ENCODE measurements around the gene ERMN.
A peak's percentile ranks its signal among the peaks of the same experiment; 100 is the strongest.
"Not testable (repeated sequence)": the region's sequence is repeated elsewhere in the genome, so short reads cannot be mapped to it uniquely, and the experiment has no call there.

Gene ERMN, protein sequence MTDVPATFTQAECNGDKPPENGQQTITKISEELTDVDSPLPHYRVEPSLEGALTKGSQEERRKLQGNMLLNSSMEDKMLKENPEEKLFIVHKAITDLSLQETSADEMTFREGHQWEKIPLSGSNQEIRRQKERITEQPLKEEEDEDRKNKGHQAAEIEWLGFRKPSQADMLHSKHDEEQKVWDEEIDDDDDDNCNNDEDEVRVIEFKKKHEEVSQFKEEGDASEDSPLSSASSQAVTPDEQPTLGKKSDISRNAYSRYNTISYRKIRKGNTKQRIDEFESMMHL

DNA sequence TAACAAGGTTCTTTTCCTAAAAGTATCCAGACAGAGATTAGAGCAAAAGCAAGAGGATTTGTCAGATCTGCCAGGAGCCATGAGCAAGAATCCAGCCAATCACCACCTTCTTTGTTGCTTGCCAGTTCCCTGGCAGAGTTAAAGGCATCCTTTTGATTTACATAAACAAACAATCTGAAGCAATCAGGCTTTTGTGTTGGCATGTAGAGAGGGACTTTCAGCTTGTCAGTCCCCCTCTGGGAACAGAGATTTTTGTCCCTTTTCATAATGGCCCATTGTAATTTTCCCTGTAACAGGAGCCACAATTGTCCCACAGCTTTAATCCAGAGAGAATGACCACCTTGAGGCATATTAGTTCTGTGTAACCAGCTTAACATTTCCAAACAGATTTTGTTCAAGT is at the start of gene ERMN:
Gene ERMN, minus strand, starts transcription at position 39 of the 400 bp plus-strand sequence. CDS start 182 bp downstream, outside the sequence.
- DNase-seq (ENCODE audit: low read depth in 2 of 3, low spot score in 2 of 3) = no peak

DNA sequence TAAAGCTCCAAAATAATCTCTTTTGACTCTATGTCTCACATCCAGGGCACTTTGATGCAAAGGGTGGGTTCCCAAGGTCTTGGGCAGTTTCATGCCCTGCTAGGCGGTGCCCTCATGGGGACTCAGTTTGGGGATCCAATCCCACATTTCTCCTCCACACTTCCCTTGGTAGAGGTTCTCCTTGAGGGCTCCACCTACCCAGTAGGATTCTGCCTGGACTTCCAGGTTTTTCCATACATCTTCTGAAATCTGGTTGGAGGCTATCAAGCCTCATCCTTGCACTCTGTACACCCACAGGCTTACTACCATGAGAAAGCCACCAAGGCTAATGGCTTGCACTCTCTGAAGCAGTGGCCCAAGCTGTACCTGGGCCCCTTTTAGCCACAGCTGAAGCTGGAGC is 49.8 kb upstream of the ERMN start:
- DNase-seq (ENCODE audit: low read depth in 2 of 3, low spot score in 2 of 3) = no peak

DNA sequence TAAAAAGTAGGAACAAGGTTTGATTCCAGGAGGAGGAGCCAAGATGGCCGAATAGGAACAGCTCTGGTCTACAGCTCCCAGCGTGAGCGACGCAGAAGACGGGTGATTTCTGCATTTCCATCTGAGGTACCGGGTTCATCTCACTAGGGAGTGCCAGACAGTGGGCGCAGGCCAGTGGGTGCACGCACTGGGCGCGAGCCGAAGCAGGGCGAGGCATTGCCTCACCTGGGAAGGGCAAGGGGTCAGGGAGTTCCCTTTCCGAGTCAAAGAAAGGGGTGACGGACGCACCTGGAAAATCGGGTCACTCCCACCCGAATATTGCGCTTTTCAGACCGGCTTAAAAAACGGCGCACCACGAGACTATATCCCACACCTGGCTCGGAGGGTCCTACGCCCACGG is 42.9 kb upstream of the ERMN start:
- DNase-seq (ENCODE audit: low read depth in 2 of 3, low spot score in 2 of 3) = not testable (repeated sequence)

DNA sequence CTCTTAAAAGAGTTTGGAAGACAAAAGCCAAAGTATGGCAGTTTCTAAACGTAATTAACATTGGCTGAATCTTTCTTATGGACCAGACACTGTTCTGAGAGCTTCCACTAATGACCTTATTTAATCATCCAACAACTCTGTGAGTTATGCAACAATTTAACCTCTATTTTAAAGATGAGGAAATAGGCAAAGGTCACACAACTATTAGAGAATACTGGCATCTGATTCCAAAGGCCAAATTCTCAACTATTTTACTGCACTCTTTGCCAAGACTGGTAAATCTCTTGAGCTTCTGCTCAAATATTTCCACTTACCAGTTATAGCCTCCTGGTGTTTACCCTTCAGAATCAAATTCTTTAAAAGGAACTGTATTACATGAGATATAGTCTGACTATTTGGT is 42.1 kb upstream of the ERMN start:
- DNase-seq (ENCODE audit: low read depth in 2 of 3, low spot score in 2 of 3) = no peak

DNA sequence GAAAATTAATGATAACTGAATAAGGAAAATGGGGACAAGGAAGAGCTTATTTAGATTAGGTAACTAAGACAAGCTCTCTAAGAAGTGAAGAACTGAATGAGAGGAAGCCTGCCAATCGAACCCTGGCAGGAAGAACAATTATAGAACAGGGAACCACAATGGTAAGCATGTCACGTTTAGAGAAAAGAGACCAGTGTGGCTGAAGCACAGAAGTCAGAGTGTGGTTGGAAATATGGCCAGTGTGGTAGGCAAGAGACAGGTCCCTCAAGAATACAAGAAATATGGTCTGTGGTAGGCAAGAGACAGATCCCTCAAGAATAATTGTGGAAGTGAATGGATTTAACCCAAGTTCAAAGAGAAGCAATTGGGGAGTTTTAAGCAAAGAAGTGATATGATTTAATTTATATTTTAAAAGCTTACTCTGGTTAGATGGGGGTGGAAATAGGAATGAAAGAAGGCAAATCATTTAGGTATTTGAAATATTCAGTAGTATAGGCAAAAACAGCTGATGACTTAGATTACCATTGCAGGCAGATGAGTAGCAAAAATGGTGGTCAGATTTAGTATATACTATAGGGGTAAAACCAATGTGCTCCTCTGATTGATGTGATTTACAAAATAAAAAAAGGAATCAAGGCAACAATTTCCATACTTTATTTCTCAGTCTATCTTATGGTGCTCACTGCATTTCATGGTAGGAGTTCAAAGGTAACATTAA is 38.8 kb upstream of the ERMN start:
- peak in 1 of 3 experiments; percentile 6 for DNase-seq (ENCODE audit: low read depth in 2 of 3, low spot score in 2 of 3)

DNA sequence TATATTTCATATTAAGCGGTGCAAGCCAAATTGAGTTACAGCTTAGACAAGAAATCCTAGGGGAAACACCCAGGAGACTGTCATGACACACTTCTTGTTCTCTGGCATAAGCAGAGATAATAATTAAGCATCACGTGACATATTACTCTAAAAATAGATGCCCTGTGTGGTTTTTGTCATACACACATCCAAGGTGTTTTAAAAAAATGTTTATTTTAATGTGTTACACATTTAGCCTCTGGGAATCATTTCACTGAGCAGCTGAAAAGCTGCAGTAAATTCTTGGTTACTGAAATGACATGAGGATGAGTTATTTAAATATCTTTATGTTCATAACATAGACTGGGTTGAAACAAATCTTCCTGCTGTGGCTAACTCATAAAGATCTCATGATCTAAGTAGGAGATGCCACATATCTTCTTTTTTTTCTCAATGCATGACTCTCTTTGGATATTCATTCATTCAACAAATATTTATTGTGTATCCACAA is 38.0 kb upstream of the ERMN start:
- no peak for DNase-seq (ENCODE audit: low read depth in 2 of 3, low spot score in 2 of 3)

DNA sequence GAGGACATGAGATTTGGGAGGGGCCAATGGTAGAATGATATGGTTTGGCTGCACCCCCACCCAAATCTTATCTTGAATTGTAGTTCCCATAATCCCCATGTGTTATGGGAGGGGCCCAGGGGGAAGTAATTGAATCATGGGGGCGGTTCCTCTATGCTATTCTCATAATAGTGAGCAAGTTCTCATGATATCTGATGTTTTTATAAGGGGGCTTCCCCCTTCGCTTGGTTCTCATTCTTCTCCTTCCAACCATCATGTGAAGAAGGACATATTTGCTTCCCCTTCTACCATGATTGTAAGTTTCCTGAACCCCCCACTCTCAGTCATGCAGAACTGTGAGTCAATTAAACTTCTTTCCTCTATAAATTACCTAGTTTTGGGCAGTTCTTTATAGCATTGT is 37.0 kb upstream of the ERMN start:
- no peak for DNase-seq (ENCODE audit: low read depth in 2 of 3, low spot score in 2 of 3)

DNA sequence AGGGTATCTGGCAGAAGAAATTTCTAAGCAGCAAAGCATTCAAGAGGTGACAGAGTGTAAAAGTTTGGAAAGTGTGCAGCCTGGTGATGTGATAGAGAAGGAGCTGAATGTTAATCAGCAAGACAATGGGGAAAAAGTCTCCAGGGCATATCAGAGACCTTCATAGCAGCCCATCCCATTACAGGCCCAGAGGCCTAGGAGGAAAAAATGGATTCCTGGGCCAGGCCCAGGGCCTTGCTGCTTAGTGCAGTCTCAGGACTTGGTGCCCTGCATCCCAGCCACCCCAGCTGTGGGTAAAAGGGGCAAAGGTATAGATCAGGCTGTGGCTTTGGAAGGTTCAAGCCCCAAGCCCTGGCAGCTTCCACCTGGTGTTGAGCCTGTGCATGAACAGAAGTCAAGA is 35.9 kb upstream of the ERMN start:
- no peak for DNase-seq (ENCODE audit: low read depth in 2 of 3, low spot score in 2 of 3)

DNA sequence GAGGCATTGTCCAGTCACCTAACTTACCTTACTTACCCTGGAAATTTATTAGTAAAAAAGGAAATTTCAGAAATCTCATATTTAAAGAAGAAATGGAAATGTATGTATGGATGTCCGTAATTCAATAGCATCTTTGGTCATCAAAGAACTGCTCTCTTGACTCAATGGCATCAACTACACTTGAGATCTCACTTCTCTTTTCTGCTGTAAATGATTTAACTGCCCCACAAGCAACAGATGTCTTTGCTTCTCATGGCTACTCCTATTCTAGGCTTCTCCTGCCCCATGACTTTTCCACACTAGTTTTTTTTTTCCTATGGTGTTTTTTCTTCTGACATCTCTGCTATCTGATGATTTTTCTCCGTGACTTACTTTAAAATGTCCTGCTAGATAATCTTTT is 34.0 kb upstream of the ERMN start:
- no peak for DNase-seq (ENCODE audit: low read depth in 2 of 3, low spot score in 2 of 3)

DNA sequence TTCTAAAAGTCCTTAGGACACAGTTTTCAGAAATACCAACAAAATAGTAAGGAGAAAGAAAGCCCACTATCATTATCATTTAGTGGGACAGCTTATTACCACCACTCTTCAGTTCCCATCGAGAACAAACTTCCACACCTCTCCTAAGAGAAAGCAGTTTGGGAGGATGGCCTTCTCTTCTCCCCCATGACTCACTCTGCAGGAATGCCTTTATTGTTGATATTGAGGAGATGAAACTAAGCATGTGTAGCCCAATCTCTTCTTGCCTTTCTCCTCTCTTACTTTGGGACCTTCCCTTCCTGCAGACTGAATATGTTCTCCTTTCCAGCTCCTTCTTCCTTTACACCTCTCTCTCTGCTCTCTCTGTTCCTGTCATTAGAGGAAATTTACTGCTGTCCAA is 30.0 kb upstream of the ERMN start:
- DNase-seq (ENCODE audit: low read depth in 2 of 3, low spot score in 2 of 3) = no peak

DNA sequence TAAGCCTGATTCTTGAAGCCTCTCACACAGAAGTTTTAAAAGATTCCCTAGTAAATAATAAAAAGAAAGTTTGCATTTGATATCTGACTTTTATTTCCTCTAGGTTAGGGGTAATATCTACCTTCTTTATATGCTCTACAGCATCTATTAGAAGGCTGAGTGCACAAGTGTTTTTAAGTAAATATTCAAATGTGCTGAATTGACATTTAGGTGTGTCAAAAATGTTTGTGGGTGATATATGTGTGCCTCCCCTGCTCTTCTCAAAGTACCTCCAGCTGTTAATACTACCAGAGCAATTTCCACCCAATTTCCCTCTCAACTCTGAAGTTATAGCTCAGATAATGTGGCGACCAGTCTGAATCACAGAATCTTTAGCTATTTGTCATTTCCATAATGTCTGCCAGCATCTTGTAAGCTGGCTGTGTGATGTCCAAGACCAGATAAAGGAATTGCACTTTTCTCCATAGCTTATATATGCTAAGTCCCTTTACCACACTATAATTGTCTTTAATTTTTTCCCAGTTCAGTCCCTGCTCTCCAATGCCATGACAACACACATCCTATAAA is 24.4 kb upstream of the ERMN start:
- DNase-seq (ENCODE audit: low read depth in 2 of 3, low spot score in 2 of 3) = no peak

DNA sequence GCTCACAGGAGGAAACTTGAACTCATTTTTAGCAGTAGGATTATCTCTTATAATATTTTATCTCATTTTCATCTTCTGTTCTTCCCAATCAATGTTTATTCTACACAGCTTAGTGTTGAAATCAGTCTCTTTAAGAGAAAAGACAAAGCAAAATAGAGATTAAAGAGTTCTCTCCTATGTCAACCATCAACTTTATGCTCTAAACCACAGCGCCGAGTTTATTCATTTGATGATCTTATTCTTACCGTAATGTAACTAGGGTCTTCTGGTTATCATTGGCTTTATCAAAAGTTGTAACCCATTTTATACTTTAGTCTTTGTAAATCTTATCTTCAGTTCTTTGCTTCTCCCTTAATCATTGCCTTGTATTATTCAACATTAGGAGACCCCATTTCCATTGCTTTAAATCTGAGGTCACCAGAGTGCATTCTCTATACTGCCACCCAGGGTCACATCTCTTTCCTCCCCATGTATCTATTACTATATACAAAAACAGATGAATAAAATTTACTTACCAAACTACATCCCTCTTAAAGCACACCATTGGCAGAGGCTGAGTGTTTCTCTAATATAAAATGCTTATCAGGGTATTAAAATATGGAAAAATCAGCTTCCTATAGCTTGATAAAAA is 22.8 kb upstream of the ERMN start:
- no peak for DNase-seq (ENCODE audit: low read depth in 2 of 3, low spot score in 2 of 3)

DNA sequence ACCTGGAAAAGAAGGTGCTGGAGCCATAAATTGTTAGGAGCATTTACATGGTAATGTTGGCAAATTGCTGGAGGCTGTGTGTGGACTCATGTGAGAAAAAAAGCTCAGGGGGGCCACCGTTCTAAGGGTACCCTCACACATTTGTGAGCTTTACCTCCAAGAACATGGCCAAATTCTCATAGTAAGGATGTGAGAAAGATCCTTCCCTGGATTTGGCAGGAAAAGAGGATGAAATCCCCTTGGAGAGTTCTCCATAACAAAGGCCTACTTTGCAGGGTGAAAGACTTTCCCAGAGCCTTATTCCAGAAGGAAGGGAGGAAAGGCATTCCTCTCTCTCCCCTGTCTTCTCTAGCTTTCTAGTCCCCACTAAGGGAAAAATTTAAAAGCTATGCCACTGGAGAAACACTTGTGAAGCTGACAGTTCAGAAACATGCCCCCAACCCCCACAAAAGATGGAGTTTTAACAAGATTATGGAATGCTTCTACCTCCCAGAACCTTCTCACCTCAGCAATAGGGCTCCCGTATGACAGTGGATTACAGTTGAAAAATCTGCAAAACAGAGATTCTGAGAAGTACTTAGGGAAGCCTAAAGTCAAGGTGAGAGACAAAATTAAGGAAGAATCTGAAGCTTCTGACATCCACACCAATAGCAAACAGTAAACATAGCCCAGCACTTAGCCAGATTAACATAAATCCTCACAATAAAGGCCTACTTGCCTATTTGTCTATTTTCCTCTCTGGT is 20.2 kb upstream of the ERMN start:
- DNase-seq (ENCODE audit: low read depth in 2 of 3, low spot score in 2 of 3) = no peak

DNA sequence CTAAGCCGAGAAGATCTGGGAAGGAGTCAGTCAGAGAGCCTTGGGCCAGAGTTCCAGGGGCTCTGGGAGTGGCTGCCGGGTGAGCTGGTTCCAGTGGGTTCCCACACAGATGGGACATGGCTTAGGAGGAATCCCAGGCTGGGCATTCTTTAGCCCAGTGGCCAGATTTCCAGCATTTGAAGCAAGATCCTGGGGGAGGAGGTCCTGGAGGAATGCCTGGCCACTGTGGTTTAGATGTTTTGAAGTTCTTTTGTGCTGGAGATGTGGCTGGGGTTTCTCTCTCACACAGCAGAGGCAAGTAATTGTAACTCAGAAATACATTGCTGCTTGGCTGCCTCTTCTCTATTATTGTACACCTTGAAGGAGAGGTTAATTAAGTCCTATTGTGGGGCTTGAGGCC is 15.8 kb upstream of the ERMN start:
- DNase-seq (ENCODE audit: low read depth in 2 of 3, low spot score in 2 of 3) = not testable (repeated sequence)

DNA sequence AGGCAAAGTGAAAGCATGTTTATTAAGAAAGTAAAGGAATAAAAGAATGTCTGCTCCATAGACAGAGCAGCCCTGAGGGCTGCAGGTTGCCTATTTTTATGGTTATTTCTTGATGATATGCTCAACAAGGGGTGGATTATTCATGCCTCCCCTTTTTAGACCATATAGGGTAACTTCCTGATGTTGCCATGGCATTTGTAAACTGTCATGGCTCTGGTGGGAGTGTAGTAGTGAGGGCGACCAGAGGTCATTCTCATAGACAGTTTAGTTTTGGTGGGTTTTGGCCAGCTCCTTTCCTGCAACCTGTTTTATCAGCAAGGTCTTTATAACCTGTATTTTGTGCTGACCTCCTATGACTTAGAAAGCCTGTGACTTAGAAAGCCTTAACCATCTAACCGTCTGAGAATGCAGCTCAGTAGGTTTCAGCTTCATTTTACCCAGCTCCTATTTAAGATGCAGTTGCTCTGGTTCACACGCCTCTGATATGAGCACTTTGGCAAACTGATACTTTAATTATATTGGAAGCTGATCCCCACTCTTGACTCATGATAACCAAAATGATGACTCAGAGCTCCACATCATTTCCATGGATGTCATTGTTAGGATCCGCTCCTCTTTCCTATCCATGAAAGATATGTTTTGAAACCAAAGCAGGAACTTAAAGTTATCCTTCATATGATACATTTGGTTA is 14.5 kb upstream of the ERMN start:
- DNase-seq (ENCODE audit: low read depth in 2 of 3, low spot score in 2 of 3) = no peak

DNA sequence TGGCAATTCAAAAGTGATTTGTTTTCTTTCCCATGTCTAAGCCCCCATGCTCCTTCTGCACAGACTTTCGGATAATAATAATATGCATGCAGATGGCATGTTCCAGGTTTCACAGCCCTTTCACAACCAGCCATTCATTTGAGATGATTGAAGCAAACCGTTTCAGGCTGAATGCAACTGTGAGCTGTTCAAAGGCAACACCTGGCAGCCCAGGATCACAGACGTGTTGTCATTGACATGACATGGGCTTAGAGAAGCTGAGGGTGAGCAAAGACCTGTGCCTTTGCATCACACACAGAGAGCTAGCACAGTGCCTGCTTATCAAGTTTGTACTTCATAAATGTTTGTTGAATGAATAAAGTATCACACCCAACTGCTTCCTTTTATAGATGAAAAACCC is 12.4 kb upstream of the ERMN start:
- no peak for DNase-seq (ENCODE audit: low read depth in 2 of 3, low spot score in 2 of 3)

DNA sequence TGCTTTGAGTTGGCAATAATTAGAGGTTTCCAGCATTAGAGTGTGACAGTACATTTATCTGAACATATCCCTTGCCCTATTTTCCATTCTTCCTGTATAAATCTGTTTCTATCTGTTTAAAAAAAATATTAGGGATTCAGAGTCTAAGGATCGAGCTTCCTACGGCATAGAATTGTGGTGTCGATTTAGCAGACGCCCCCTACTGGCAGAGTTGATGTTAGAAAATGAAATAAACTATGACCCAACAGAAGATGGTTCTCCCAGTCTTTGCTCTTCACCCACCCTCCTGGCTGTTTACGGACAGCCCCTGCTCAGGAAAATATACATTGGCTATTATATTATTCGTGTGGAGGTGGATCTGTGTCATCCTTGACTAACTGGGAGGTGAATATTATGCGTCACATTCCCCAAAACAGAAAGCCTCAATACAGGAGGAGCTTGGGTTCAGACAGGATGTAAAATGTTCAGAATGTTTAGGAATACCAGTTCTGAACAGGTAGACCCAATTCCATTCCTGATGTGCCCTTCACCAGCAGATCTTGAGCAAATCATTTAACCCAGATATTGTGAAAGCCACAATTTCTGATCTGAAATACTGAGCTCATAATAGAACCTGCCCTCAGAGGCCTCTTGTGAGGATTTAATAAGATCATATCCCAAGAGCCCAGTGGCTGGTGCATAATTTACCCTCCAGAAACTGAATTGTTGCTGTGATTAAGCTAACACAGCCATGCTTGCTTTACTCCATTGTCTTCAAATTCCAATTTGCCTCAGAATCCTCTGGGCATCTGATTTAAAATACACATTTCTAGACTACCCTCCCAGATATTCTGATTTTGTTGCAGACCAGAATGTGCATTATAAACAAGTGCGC is 10.8 kb upstream of the ERMN start:
- DNase-seq (ENCODE audit: low read depth in 2 of 3, low spot score in 2 of 3) = peak in 1 of 3 experiments; percentile 21

DNA sequence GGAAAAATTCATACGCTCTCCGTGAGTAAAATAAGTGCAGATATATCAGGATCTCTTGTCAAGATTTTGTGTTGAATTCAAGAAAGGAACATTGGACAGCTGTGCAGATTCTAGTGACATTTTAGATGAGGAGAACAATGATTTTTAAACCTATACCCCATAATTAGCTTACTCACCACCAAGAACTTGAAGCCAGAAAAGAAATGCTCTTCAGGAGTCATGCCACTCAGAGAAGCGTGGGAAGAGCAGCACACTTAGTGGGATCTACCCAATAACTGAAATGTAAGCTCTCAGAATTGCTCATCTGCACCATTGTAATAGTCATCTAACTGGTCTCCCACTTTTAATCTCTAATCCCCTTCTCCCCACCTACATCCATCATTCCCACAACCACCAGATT is 9.2 kb upstream of the ERMN start:
- no peak for DNase-seq (ENCODE audit: low read depth in 2 of 3, low spot score in 2 of 3)

DNA sequence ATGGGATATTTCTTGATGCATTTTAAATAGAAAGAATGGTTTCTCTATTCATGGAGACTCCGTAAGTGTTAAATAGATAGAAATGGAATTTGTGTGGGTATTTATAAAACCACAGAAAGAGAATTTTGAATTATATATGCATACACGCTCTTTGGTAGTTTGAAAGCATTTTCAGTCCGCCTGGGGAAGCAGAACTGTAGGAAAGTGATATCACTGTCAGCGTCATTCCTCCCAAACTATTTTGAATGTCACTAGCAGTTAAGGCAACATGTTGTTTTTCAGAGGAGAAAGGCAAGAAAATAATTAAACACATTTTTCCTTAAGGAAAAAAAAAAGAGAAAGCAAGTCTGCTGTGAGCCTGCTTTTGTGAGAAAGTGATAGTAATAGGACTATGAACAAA is 8.7 kb upstream of the ERMN start:
- no peak for DNase-seq (ENCODE audit: low read depth in 2 of 3, low spot score in 2 of 3)

Measured in activated CD8-positive, alpha-beta memory T cell treated with anti-CD3 and anti-CD28 coated beads for 48 hours (primary cell).